ENCODE results near the gene SENP5. TPM values are rescaled to one million over a fixed set of nuclear protein-coding genes. Genes with fewer than 3 reads are reported as not detected.

The SENP5 gene
- total and polyA plus RNA-seq, 2 of the 8 experiments (the other 6 are each of a cell fraction or from before 2014, with no cell fraction given), result 6.7 to 27.3 TPM

DNA sequence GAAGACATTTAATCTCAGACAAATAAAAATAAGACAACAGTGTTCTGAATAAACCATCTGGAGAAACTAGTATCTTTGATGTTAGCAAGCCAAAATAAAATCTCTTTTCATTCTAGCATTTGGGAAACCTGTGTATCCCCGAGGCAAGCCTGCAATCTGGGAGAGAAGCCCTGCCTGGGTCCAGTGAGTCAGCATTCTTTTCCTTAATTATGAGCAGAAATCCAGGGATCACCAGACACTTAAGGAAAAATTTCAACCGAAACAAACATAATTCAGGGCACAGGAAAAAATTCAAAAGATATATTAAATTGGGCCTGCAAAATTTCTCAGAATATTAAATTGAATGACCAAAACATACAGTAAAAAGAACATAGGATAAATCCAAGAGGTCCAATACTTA, 70.4 kb downstream of the SENP5 start:
- H4K5ac ChIP-seq (ENCODE audit: insufficient read length, low read depth, low read length), result no peak overlapping the region
- H3K4me3 ChIP-seq (ENCODE audit: extremely low read depth in 1 of 4, insufficient read depth in 2 of 4, low read depth in 3 of 4, low read length in 4 of 4), result no peak overlapping the region
- H3K4me1 ChIP-seq (replicated peaks in 1 of 4; ENCODE audit: control insufficient read depth in 3 of 4, insufficient read depth in 4 of 4, low read length in 3 of 4), result peaks cover 0 to 4% (median 0%) of the 10 kb centered on the region in 4 experiments; a peak in 2 of 7 replicates
- H3K56ac ChIP-seq (replicated peaks; ENCODE audit: insufficient read length, low read depth, low read length), result no peak overlapping the region
- H3K9ac ChIP-seq (replicated peaks in 1 of 4; ENCODE audit: extremely low read depth in 1 of 4, low read depth in 3 of 4, low read length in 3 of 4), result no peak overlapping the region
- no peak overlapping the region for H3K27ac ChIP-seq (ENCODE audit: low read depth, low read length)
- no peaks in the 10 kb centered on the region for H3K27me3 ChIP-seq (replicated peaks in 1 of 4; ENCODE audit: control insufficient read depth in 3 of 4, extremely low read depth in 1 of 4, insufficient read depth in 3 of 4, low read length in 3 of 4)
- H3K79me2 ChIP-seq (ENCODE audit: control insufficient read depth in 1 of 2, insufficient read depth in 2 of 2, low read length in 2 of 2), result peaks cover 10 to 39% of the 10 kb centered on the region in 2 experiments
- ChIA-PET POLR2A (ENCODE audit: partially characterized antibody) (interaction anchor here (0.7 to 1.4 kb wide), 3 partner anchors 8 to 608 kb away, joined by 3 read pairs; no protein-coding TSS in a partner anchor), CTCF (ENCODE audit: partially characterized antibody) (interaction anchor here (0.7 kb wide), 1 partner anchor 9 kb away, joined by 3 read pairs; no protein-coding TSS in a partner anchor)
- H2AFZ ChIP-seq (ENCODE audit: low read length), result no peak overlapping the region
- no peak overlapping the region for H3K14ac ChIP-seq (ENCODE audit: insufficient read length)
- H3K18ac ChIP-seq (ENCODE audit: extremely low read depth, low read length), result no peak overlapping the region
- no peak overlapping the region for H2BK5ac ChIP-seq (ENCODE audit: low read depth, low read length)
- no peak for FAIRE-seq
- H4K91ac ChIP-seq (replicated peaks; ENCODE audit: insufficient read length, low read length), result no peak overlapping the region
- H2BK15ac ChIP-seq (ENCODE audit: low read length), result no peak overlapping the region
- no peak overlapping the region for H3K23ac ChIP-seq (ENCODE audit: insufficient read length)
- H2BK20ac ChIP-seq (ENCODE audit: low read length), result no peak overlapping the region
- H2BK12ac ChIP-seq (ENCODE audit: low read depth, low read length), result no peak overlapping the region
- no peak overlapping the region for H3K4ac ChIP-seq (replicated peaks; ENCODE audit: insufficient read length, low read depth, low read length)
- no peak overlapping the region for H2BK120ac ChIP-seq (replicated peaks; ENCODE audit: low read depth, low read length)
- H3K36me3 ChIP-seq (ENCODE audit: control insufficient read depth in 2 of 4, insufficient read depth in 4 of 4, low read length in 3 of 4), result peaks cover 28 to 59% (median 50%) of the 10 kb centered on the region in 4 experiments
- H2AK5ac ChIP-seq (ENCODE audit: low read depth, low read length), result no peak overlapping the region
- peaks cover 4% of the 10 kb centered on the region for H3K23me2 ChIP-seq (ENCODE audit: low read depth, low read length)
- H3K4me2 ChIP-seq (ENCODE audit: insufficient read depth in 1 of 2, low read depth in 2 of 2, low read length in 2 of 2), result no peak overlapping the region
- no peaks in the 10 kb centered on the region for H3K9me3 ChIP-seq (ENCODE audit: insufficient read depth in 2 of 2, low read depth in 1 of 2, low read length in 1 of 2)
- H4K20me1 ChIP-seq (replicated peaks in 1 of 2; ENCODE audit: control insufficient read depth in 1 of 2, insufficient read depth in 2 of 2, low read length in 2 of 2), result peaks cover 0 to 5% of the 10 kb centered on the region in 2 experiments
- WGBS, 2 experiments (ENCODE audit: extremely low coverage in 1 of 2, insufficient coverage in 1 of 2, insufficient read length in 1 of 2, insufficient replicate concordance in 2 of 2, low coverage in 1 of 2, low lambda C conversion rate in 2 of 2, missing lambda C conversion rate in 1 of 2), result 94% methylated on average over 2 of the region's 2 CpGs; no CpG with 5 or more reads in 1 of the 2 experiments
- peaks cover 5% of the 10 kb centered on the region; the same call in 1 of the 2 replicates for H3K79me1 ChIP-seq (ENCODE audit: low read depth, low read length)
- H4K8ac ChIP-seq (ENCODE audit: extremely low read depth, insufficient read depth, low read length), result no peak overlapping the region
- DNase-seq (ENCODE audit: low read depth in 1 of 2, low spot score in 2 of 2), result no peak
- TF ChIP-seq SAP30 (IDR thresholded peaks at IDR 0.05; ENCODE audit: insufficient read depth, insufficient replicate concordance, low read length) (no peak), TEAD4 (IDR thresholded peaks at IDR 0.05; ENCODE audit: low read depth, low read length) (no peak), NRF1 (IDR thresholded peaks at IDR 0.05; ENCODE audit: low read depth, low read length) (no peak), SP2 (IDR thresholded peaks at IDR 0.05; ENCODE audit: low read length) (no peak), RFX5 (IDR thresholded peaks at IDR 0.05; ENCODE audit: borderline replicate concordance, low read depth, low read length) (no peak), RXRA (IDR thresholded peaks at IDR 0.05; ENCODE audit: insufficient read depth, low read depth, low read length) (no peak), TAF7 (optimal IDR thresholded peaks at IDR 0.05; ENCODE audit: borderline replicate concordance, low read depth, low read length) (no peak), ASH2L (IDR thresholded peaks at IDR 0.05; ENCODE audit: low read length) (no peak), ZNF274 (IDR thresholded peaks at IDR 0.05; ENCODE audit: borderline replicate concordance, extremely low read depth, low read length) (no peak), JUN (IDR thresholded peaks at IDR 0.05; ENCODE audit: low read depth, low read length) (no peak), HDAC6 (IDR thresholded peaks at IDR 0.05; ENCODE audit: low read depth, low read length) (no peak)
- TF ChIP-seq, protein P1, sequence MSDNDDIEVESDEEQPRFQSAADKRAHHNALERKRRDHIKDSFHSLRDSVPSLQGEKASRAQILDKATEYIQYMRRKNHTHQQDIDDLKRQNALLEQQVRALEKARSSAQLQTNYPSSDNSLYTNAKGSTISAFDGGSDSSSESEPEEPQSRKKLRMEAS (IDR thresholded peaks at IDR 0.05), result no peak
- TF ChIP-seq, protein P2, sequence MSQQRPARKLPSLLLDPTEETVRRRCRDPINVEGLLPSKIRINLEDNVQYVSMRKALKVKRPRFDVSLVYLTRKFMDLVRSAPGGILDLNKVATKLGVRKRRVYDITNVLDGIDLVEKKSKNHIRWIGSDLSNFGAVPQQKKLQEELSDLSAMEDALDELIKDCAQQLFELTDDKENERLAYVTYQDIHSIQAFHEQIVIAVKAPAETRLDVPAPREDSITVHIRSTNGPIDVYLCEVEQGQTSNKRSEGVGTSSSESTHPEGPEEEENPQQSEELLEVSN (IDR thresholded peaks at IDR 0.05), result no peak
